Heart left ventricle (tissue), 16 donors: ENCODE measurements around the gene SUGP2. TPM values are rescaled to one million over a fixed set of nuclear protein-coding genes. Genes with fewer than 3 reads are reported as not detected.

Source experiments
- ATAC-seq, 4 donors: fragments of 200-7000 bp; cut with Tn5 transposase; one replicate each; pipeline ENCODE4 v1.9.1; 2020 to 2022; ENCODE audit warnings: moderate library complexity in 4 of 4, mild to moderate bottlenecking in 3 of 4, moderate number of reproducible peaks in 1 of 4
- DNase-seq, 5 donors: peaks; one replicate each; pipeline ENCODE4 v3.0.0-alpha.2; 2020
- H3K27ac ChIP-seq, 12 donors: fragments of 200-600 bp; sonication (generic) in 4 of 12; one replicate each; pipeline versions ENCODE4 v1.5.0 to v1.8.0; 2016 to 2022; ENCODE audit warnings: mild to moderate bottlenecking in 2 of 12
- H3K27me3 ChIP-seq, 9 donors: fragments of 200-600 bp; sonication (generic) in 2 of 9; one replicate each; pipeline versions ENCODE4 v1.5.1 to v1.8.0; 2016 to 2022; ENCODE audit warnings: mild to moderate bottlenecking in 3 of 9
- H3K36me3 ChIP-seq, 9 donors: fragments of 200-600 bp; sonication (generic) in 2 of 9; one replicate each; pipeline versions ENCODE4 v1.5.0 to v1.8.0; 2018 to 2022; ENCODE audit warnings: mild to moderate bottlenecking in 2 of 9
- H3K4me1 ChIP-seq, 12 donors: fragments of 200-600 bp; sonication (generic) in 4 of 12; one replicate each; pipeline versions ENCODE4 v1.5.0 to v1.8.0; 2016 to 2022; ENCODE audit warnings: mild to moderate bottlenecking in 3 of 12
- H3K4me3 ChIP-seq, 12 donors: fragments of 200-600 bp; sonication (generic) in 4 of 12; one replicate each; pipeline versions ENCODE4 v1.5.0 to v1.8.0; 2017 to 2022; ENCODE audit warnings: mild to moderate bottlenecking in 9 of 12, moderate library complexity in 4 of 12
- H3K9me3 ChIP-seq, 12 donors: fragments of 200-600 bp; sonication (generic) in 4 of 12; one replicate each; pipeline versions ENCODE4 v1.5.0 to v1.8.0; 2016 to 2022; ENCODE audit warnings: mild to moderate bottlenecking in 1 of 12
- CTCF ChIP-seq, 12 donors: fragments of 200-600 bp; sonication (generic) in 4 of 12; IDR thresholded peaks; one replicate each; pipeline versions ENCODE4 v1.5.0 to v1.8.0; 2018 to 2022; ENCODE audit warnings: antibody characterized with exemption in 12 of 12, mild to moderate bottlenecking in 5 of 12
- POLR2A ChIP-seq, 2 donors: fragments of 450-650 bp; IDR thresholded peaks; one replicate each; pipeline ENCODE4 v1.6.1; 2017; ENCODE audit warnings: antibody characterized with exemption in 2 of 2, mild to moderate bottlenecking in 2 of 2, moderate library complexity in 2 of 2
- WGBS, 4 donors: extraction: QIAGEN DNeasy Blood & Tissue Kit in 2 of 4; methylation state at CpG; one replicate each; pipeline versions ENCODE4 v1.1.5 to v1.1.7; 2013 to 2018; 5-methylcytosine and 5-hydroxymethylcytosine counted together
- intact Hi-C, 10 donors: fragments of 100-400 bp; cut with DNase I; formaldehyde crosslinking; loops; one replicate each; pipeline versions ENCODE4 v1.11.1 to v1.14.2; 2022
- polyA plus RNA-seq, 2 donors: library from polyadenylated mRNA; stranded (reverse); fragments of 200-250 nt; gene quantifications; one replicate each; pipeline ENCODE4 v1.2.3, GENCODE V29; 2013
- total RNA-seq, 9 donors: library from RNA; depleted of rRNA in 2 of 9; stranded (reverse); fragments of >200 nt in 2 of 9; fragmentation: NEBNext Ultra II Directional in 3 of 9; extraction: Animal tissue kit (Norgen Biotek cat#: 25700) in 3 of 9; gene quantifications; one replicate each; pipeline versions ENCODE4 v1.1.0 to v1.2.4, GENCODE V29; 2016 to 2023
- donor health status: ischemic (EF 13 %, LVEDD 7.1; RV severe dilation, severe dysfunction).
- donor health status: healthy with polysubstance abuse.
- donor health status: DM: no; HTN: yes; CAD: no.
- donor health status: DM: no; HTN: no; CAD: no.
- donor health status: ischemic (EF 25% LVEDD 6.9; RV normal size, moderate dysfunction).
- donor health status: ischemic (EF 25% LVEDD 5.7; RV mildly dilated, moderate dysfunction).
- donor health status: healthy.
- donor health status: DM: yes; HTN: yes; CAD: no.
- donor health status: ischemic (EF 35%, LVEDD 5.7; RV mildly dilated, moderate dysfunction).
- donor health status: nonischemic (EF 11% LVEDD 7.7; RV severe dilation, severe dysfunction).
- donor health status: DM: yes; HTN: yes; CAD: no.
- donor health status: PGD.
- donor health status: ischemic (EF 29% LVEDD 5.4; RV normal size, mild dysfunction).
- donor health status: nonischemic (EF 23%, LVEDD 6.1; RV moderate dilation, normal function).

Gene SUGP2
- total and polyA plus RNA-seq, 11 donors, result 36.1 to 76.5 (median 56.6) TPM

GRCh38 chr19:19067276-19068072 lies 34.2 kb upstream of the SUGP2 start:
- no peak for ATAC-seq
- DNase-seq, result peak in 1 of 5 donors; percentile 38
- H3K4me1 ChIP-seq, result peaks cover 0 to 47% (median 39%) of the 10 kb centered on the region in 12 donors
- whole genome bisulfite sequencing, 4 donors, result 66 to 84% (median 70%) methylated on average over 11 of the region's 11 CpGs
- no peaks in the 10 kb centered on the region for H3K9me3 ChIP-seq
- TF ChIP-seq CTCF (IDR thresholded peaks at IDR 0.05) (no peak), POLR2A (IDR thresholded peaks at IDR 0.05) (no peak)
- no peak overlapping the region for H3K4me3 ChIP-seq
- no peaks in the 10 kb centered on the region for H3K27me3 ChIP-seq
- H3K27ac ChIP-seq, result peak overlapping the region in 2 of 12 donors; percentile 17 to 18
- H3K36me3 ChIP-seq, result no peaks in the 10 kb centered on the region
- intact Hi-C loops, result no loop called here

- TF ChIP-seq POLR2A (IDR thresholded peaks at IDR 0.05) (no peak), CTCF (IDR thresholded peaks at IDR 0.05) (no peak)
- 3 to 6% (median 4%) methylated on average over 18 to 25 of the region's 25 CpGs for WGBS, 4 donors
- Histone ChIP-seq H3K36me3 (peaks cover 0 to under 1% (median 0%) of the 10 kb centered on the region in 9 donors), H3K4me3 (peak overlapping the region; percentile 51 to 95 (median 81)), H3K27ac (peak overlapping the region in 10 of 12 donors; percentile 4 to 91 (median 37)), H3K9me3 (no peaks in the 10 kb centered on the region), H3K27me3 (no peaks in the 10 kb centered on the region), H3K4me1 (peaks cover 0 to 63% (median 48%) of the 10 kb centered on the region in 12 donors)
- DNase-seq (peak in 3 of 5 donors; percentile 33 to 64 (median 48)), ATAC-seq (no peak)
- intact Hi-C loops, result loop anchor here in 3 of 10 donors (5.0 kb wide), 2 partner anchors 42 to 72 kb away; partner anchors contain the start of gene TMEM161A (in 2 of the 3)
These were observed 31.8 kb upstream of the SUGP2 start for GRCh38 chr19:19064811-19065745.

GRCh38 chr19:19064098-19064722 lies 30.9 kb upstream of the SUGP2 start:
- H3K36me3 ChIP-seq, result peaks cover 0 to 8% (median 0%) of the 10 kb centered on the region in 9 donors
- peak in 3 of 5 donors; percentile 17 to 62 (median 33) for DNase-seq
- TF ChIP-seq POLR2A (IDR thresholded peaks at IDR 0.05), result no peak
- TF ChIP-seq CTCF (IDR thresholded peaks at IDR 0.05), result peak in 5 of 12 donors; percentile 4 to 38 (median 22)
- no peak for ATAC-seq
- H3K9me3 ChIP-seq, result no peaks in the 10 kb centered on the region
- intact Hi-C loops, result loop anchor here in 3 of 10 donors (5.0 kb wide), 2 partner anchors 43 to 73 kb away; partner anchors contain the start of gene TMEM161A (in 2 of the 3)
- WGBS, 4 donors, result 1 to 3% (median 2%) methylated on average over 21 to 29 of the region's 29 CpGs
- peak overlapping the region in 11 of 12 donors; percentile 68 to 91 (median 81) for H3K27ac ChIP-seq
- peaks cover 0 to 58% (median 45%) of the 10 kb centered on the region in 12 donors for H3K4me1 ChIP-seq
- no peaks in the 10 kb centered on the region for H3K27me3 ChIP-seq
- peak overlapping the region; percentile 51 to 95 (median 81) for H3K4me3 ChIP-seq
